Body of pancreas (tissue), 4 donors: ENCODE results near the gene PPP2R2B.

ENCODE experiments used
- POLR2A ChIP-seq, 3 donors: fragments of 450-650 bp; IDR thresholded peaks; one replicate each; pipeline ENCODE4 v1.6.1; 2016; ENCODE audit warnings: antibody characterized with exemption in 3 of 3, mild to moderate bottlenecking in 2 of 3
- TF ChIP-seq, protein P1 (sequence below), 7 experiments: fragments of 450-650 bp in 4 of 7; fragments of 200-600 bp in 3 of 7; sonication (generic) in 3 of 7; IDR thresholded peaks; one replicate each; pipeline ENCODE4 v1.5.1; 2016 to 2019; ENCODE audit warnings: antibody characterized with exemption in 7 of 7

DNA sequence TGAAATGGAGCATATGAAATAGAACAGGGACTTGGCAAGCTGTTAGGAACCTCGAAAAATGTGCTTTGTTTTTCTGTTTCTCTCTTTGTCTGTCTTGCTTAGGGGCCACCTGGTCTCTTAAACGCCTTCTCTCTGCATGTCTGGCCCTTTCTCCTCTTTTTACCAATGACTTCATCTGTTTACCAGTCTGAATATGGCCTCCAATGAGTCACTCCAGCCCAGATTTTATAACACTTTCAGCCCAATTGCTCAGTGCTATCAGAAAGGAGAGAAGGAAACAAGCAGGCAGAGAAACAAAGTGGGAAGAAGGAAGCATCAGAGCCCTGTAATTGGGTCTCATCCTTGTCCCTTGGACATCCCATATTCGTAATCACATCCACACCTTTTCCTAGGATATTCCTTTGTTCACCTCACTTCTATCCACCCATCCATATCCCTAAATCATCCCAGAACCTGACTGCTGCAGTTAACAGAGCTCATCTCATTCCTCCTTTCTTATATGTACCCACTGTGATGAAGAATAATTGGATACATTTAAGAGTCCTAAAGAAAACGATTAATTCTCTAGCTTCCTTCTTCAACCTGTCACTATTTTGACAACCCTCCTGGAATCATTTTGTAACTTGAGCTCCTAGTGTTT lies 210.8 kb downstream of the PPP2R2B start:
- TF ChIP-seq, protein P1, sequence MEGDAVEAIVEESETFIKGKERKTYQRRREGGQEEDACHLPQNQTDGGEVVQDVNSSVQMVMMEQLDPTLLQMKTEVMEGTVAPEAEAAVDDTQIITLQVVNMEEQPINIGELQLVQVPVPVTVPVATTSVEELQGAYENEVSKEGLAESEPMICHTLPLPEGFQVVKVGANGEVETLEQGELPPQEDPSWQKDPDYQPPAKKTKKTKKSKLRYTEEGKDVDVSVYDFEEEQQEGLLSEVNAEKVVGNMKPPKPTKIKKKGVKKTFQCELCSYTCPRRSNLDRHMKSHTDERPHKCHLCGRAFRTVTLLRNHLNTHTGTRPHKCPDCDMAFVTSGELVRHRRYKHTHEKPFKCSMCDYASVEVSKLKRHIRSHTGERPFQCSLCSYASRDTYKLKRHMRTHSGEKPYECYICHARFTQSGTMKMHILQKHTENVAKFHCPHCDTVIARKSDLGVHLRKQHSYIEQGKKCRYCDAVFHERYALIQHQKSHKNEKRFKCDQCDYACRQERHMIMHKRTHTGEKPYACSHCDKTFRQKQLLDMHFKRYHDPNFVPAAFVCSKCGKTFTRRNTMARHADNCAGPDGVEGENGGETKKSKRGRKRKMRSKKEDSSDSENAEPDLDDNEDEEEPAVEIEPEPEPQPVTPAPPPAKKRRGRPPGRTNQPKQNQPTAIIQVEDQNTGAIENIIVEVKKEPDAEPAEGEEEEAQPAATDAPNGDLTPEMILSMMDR (IDR thresholded peaks at IDR 0.05): no peak
- TF ChIP-seq POLR2A (IDR thresholded peaks at IDR 0.05): no peak
